Measurements from ENCODE around the gene MFN2.
"Not testable (repeated sequence)": the region's sequence is repeated elsewhere in the genome, so short reads cannot be mapped to it uniquely, and the experiment has no call there.

MFN2 gene

DNA sequence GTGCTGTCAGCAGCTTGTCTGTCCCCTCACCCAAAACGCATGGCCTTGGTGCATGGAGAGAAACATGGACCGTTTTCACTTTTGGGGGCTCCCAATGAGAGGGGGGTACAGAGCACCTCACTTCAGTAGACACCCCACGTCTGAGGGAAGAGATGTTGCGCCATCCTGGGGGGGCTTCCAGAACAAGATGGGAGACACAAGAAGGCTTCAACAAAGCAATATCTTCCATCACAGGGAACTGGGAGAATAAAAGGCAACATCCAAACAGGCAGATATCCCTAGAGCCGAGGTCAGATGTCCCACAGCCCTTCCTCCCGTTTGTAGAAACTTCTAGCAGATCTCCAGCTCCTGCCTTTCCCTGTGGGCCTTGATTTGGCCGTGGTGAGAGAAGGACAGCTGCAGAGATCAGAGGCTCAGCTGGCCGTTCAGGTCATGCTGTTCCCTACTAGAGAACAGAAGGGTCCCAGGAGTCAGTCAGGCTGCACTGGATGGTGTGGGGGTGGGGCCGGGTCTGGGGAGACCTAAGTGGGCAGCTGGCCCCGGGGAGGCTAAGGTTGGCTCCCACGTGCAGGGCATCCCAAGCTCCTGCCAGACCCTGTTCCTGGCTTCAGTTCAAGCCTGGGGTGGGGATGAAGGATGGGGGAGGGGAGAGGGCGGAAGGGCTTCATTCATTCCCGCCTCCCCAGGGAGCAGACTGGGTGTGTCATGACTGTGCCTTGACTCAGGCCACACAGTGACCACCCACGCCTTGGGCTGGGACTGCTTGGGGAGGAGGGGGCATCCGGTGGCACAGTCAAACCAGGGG is 41.3 kb upstream of the MFN2 start:
- TF ChIP-seq, protein P1, sequence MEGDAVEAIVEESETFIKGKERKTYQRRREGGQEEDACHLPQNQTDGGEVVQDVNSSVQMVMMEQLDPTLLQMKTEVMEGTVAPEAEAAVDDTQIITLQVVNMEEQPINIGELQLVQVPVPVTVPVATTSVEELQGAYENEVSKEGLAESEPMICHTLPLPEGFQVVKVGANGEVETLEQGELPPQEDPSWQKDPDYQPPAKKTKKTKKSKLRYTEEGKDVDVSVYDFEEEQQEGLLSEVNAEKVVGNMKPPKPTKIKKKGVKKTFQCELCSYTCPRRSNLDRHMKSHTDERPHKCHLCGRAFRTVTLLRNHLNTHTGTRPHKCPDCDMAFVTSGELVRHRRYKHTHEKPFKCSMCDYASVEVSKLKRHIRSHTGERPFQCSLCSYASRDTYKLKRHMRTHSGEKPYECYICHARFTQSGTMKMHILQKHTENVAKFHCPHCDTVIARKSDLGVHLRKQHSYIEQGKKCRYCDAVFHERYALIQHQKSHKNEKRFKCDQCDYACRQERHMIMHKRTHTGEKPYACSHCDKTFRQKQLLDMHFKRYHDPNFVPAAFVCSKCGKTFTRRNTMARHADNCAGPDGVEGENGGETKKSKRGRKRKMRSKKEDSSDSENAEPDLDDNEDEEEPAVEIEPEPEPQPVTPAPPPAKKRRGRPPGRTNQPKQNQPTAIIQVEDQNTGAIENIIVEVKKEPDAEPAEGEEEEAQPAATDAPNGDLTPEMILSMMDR (conservative IDR thresholded peaks at IDR 0.05; ENCODE audit: low read depth): no peak
- CTCF ChIA-PET: interaction anchor here (0.6 kb wide), 2 partner anchors 22 to 40 kb away, joined by 3 to 4 read pairs; no protein-coding TSS in a partner anchor
- no peak for DNase-seq (ENCODE audit: low spot score)
- POLR2A ChIA-PET (ENCODE audit: low non-redundant PET): interaction anchor here (0.6 kb wide), 1 partner anchor 8 kb away, joined by 11 read pairs; no protein-coding TSS in a partner anchor
- peak overlapping the region; percentile 57 for H3K27ac ChIP-seq

DNA sequence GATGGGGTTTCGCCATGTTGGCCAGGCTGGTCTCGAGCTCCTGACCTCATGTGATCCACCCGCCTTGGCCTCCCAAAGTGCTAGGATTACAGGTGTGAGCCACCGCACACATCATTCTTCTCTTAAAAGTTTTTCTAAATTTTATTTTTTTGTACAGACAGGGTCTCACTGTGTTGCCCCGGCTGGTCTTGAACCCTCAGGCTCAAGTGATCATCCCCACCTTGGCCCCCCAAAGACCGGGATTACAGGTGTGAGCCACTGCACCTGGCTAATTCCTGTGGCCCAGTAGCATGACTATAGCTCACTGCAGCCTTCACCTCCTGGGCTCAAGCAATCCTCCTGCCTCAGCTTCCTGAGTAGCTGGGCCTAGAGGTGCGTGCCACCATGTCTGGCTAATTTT is 40.5 kb upstream of the MFN2 start:
- CTCF ChIA-PET: interaction anchor here (0.6 kb wide), 1 partner anchor 39 kb away, joined by 4 read pairs; no protein-coding TSS in a partner anchor
- POLR2A ChIA-PET (ENCODE audit: low non-redundant PET); DNase-seq (ENCODE audit: low spot score): not testable (repeated sequence)
- H3K27ac ChIP-seq: peak overlapping the region; percentile 57

DNA sequence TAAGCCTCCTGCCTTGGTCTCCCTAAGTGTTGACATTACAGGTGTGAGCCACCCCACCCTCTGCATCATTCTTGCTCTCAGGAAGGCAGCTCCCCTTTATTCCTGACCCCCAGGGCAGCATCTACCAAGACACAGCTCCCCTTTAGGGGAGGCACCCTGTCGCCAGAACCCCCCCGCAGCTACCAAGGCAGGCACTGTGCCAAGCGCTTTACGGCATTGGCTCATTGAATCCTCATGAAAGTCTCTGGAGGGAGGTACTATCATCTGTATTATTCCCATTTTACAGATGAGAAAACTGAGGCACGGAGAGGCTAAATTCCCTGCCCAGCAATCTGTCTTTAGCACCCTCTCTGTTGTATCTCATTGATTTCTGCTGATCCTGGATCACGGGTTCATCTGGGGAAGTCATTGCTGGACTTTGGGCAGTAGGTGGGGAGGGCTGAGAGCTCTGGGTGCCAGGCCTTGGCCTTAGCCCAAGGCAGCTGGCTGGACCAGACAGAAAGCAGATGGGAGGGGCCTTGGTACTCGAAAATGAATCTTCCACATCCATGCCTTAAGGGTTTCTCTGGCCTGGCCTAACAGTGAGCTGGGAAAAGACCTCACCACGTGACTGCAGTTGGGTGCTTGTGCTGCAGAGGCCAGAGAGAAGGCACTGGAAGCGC is 39.9 kb upstream of the MFN2 start:
- H3K27ac ChIP-seq: peak overlapping the region; percentile 41
- ChIA-PET POLR2A (ENCODE audit: low non-redundant PET) (no interaction called here), CTCF (interaction anchor here (0.6 kb wide), 1 partner anchor 116 kb away, joined by 3 read pairs; no protein-coding TSS in a partner anchor)
- no peak for DNase-seq (ENCODE audit: low spot score)
- TF ChIP-seq, protein P1 (conservative IDR thresholded peaks at IDR 0.05; ENCODE audit: low read depth): no peak

DNA sequence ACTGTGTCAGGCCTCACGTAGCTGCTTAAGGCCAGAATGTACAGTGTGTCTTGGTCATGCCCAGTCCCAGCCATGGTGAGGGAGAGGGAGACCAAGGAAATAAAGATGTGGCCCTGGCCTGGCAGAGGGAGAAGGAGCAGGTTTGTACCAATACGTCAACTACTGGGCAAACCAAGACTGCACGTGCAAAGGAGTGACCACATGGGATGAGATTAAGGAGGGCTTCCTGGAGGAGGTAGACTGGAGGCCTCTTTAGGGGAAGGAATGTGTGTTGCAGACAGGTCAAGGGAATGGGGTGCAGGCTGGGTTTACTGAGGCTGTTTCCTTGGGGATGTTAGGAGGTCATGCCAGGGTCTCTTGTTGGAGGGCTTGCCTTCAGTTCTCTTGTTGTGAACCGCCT is 38.0 kb upstream of the MFN2 start:
- POLR2A ChIA-PET (ENCODE audit: low non-redundant PET): no interaction called here
- peak overlapping the region; percentile 19; the same call in 1 of the 2 replicates for H3K27ac ChIP-seq
- TF ChIP-seq, protein P1 (conservative IDR thresholded peaks at IDR 0.05; ENCODE audit: low read depth): no peak
- DNase-seq (ENCODE audit: low spot score): no peak
- CTCF ChIA-PET: no interaction called here

DNA sequence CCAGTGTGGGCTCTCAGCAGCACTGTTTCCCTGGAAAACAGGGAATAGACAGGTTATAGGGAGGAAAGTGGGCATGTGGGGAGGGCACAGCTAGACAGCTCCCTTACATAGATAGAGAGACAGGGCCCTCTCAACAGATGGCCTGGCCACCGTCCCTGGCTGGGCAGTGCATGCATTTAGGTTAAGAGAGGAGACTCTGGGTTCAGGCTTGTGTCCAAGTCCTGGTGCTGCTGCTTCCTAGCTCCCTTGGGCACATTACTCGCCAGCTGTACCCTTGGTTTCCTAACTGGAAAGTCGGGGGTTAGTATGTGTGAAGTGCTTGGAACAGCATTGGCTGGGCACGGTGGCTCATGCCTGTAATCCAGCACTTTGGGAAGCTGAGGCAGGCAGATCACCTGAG is 36.6 kb upstream of the MFN2 start:
- CTCF ChIA-PET: no interaction called here
- TF ChIP-seq, protein P1 (conservative IDR thresholded peaks at IDR 0.05; ENCODE audit: low read depth): no peak
- H3K27ac ChIP-seq: peak overlapping the region; percentile 20; the same call in 1 of the 2 replicates
- no peak for DNase-seq (ENCODE audit: low spot score)
- POLR2A ChIA-PET (ENCODE audit: low non-redundant PET): no interaction called here

DNA sequence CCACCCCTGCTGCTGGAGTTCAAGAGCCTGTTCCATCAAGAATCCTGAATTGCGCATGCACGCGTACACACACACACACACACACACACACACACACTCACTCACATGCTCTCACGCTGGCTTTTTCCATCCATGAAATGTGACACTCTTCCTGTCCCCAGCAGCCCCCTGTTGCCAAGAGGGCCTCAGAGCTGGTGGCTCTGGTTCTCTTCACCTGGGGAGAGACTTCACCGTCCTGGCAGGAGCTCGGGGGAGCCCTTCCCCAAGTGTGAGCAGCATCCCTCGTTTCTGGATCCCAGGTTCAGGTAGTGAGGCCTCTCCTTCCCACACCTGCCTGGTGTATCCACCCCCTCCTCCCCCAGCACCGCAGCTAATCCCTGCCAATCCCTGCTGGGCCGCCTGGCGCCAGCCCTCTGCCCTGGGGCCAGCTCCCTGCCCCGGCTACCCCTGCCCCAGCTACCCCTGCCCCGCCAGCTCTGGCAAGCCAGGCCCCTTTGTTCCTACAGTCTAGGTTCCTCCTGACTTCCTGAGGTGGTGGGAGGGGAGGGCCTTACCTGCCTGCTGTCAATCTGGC is 35.8 kb upstream of the MFN2 start:
- POLR2A ChIA-PET (ENCODE audit: low non-redundant PET): no interaction called here
- TF ChIP-seq, protein P1 (conservative IDR thresholded peaks at IDR 0.05; ENCODE audit: low read depth): no peak
- H3K27ac ChIP-seq: peak overlapping the region; percentile 20
- DNase-seq (ENCODE audit: low spot score): no peak
- CTCF ChIA-PET: no interaction called here
